Keratinocyte (primary cell): ENCODE measurements around the gene DUSP23. TPM values are rescaled to one million over a fixed set of nuclear protein-coding genes. Genes with fewer than 3 reads are reported as not detected.

ENCODE experiments used
- DNase-seq: peaks from one replicate; pipeline ENCODE4 v3.0.0-alpha.2; 2011; ENCODE audit warnings: low read depth, missing footprints, low spot score
- FAIRE-seq: peaks from 2 replicates; lab custom pipeline; 2011; peaks lifted over from hg19 to GRCh38; lab: Jason Lieb, UNC
- H2AFZ ChIP-seq: 2 replicates; pipeline ENCODE4 v1.6.0; 2012; ENCODE audit warnings: low read length, control low read depth, inconsistent platforms; ENCODE audit not compliant: control insufficient read depth
- H3K27ac ChIP-seq: 2 replicates; pipeline ENCODE4 v1.5.1; 2011; ENCODE audit warnings: low read length; ENCODE audit not compliant: control insufficient read depth, insufficient read depth
- H3K27me3 ChIP-seq: 3 replicates; pipeline ENCODE4 v1.6.0; 2011; ENCODE audit warnings: low read length; ENCODE audit not compliant: control insufficient read depth, insufficient read depth; ENCODE audit errors: extremely low read depth
- H3K36me3 ChIP-seq, 2 experiments: 2 replicates in 1 of 2; 3 replicates in 1 of 2; pipeline ENCODE4 v1.5.1; 2011; ENCODE audit warnings: low read length in 2 of 2, mild to moderate bottlenecking in 1 of 2; ENCODE audit not compliant: control insufficient read depth in 2 of 2, insufficient read depth in 2 of 2; ENCODE audit errors: extremely low read depth in 1 of 2
- H3K4me1 ChIP-seq: 3 replicates; pipeline ENCODE4 v1.5.1; 2011; ENCODE audit warnings: low read length; ENCODE audit not compliant: control insufficient read depth, insufficient read depth; ENCODE audit errors: extremely low read depth
- H3K4me2 ChIP-seq: 3 replicates; pipeline ENCODE4 v1.6.0; 2011; ENCODE audit warnings: low read depth, low read length; ENCODE audit not compliant: control insufficient read depth, insufficient read depth; ENCODE audit errors: extremely low read depth
- H3K4me3 ChIP-seq, 3 experiments: fragments of 200-600 bp in 1 of 3; sonication (generic) in 1 of 3; 2 replicates in 2 of 3; 3 replicates in 1 of 3; pipeline ENCODE4 v1.5.1; 2011 to 2016; ENCODE audit warnings: low read length in 3 of 3, mild to moderate bottlenecking in 3 of 3, control low read depth in 2 of 3, inconsistent platforms in 1 of 3, low read depth in 1 of 3, mixed read lengths in 1 of 3, mixed run types in 1 of 3, moderate library complexity in 1 of 3; ENCODE audit not compliant: control insufficient read depth in 2 of 3, insufficient read depth in 2 of 3; ENCODE audit errors: extremely low read depth in 1 of 3
- H3K79me2 ChIP-seq: 2 replicates; pipeline ENCODE4 v1.6.0; 2012; ENCODE audit warnings: low read length; ENCODE audit not compliant: control insufficient read depth, insufficient read depth
- H3K9ac ChIP-seq: 3 replicates; pipeline ENCODE4 v1.6.0; 2011; ENCODE audit warnings: low read length; ENCODE audit not compliant: control insufficient read depth, insufficient read depth; ENCODE audit errors: extremely low read depth
- H3K9me1 ChIP-seq: 3 replicates; pipeline ENCODE4 v1.6.0; 2011; ENCODE audit warnings: low read length; ENCODE audit not compliant: control insufficient read depth, insufficient read depth; ENCODE audit errors: extremely low read depth
- H3K9me3 ChIP-seq: 2 replicates; pipeline ENCODE4 v1.5.1; 2012; ENCODE audit warnings: low read depth, low read length; ENCODE audit not compliant: control insufficient read depth
- H4K20me1 ChIP-seq: 3 replicates; pipeline ENCODE4 v1.6.0; 2011; ENCODE audit warnings: low read length; ENCODE audit not compliant: control insufficient read depth, insufficient read depth; ENCODE audit errors: extremely low read depth
- EZH2 ChIP-seq: IDR thresholded peaks from one replicate; pipeline ENCODE4 v1.6.1; 2012; ENCODE audit warnings: inconsistent platforms, mild to moderate bottlenecking, low read length, moderate library complexity
- dilution Hi-C: fragments of 300-500 bp; cut with MboI; formaldehyde crosslinking; loops from one replicate; pipeline ENCODE4 v1.7.0; 2020; ENCODE audit warnings: low sequenced_read_pairs; ENCODE audit not compliant: extremely low pct_ligation_motif_present
- polyA plus RNA-seq, 5 experiments: library from polyadenylated mRNA; depleted of rRNA in 3 of 5; stranded (reverse) in 3 of 5; stranded (forward) in 1 of 5; unstranded in 1 of 5; fragments of >200 nt; gene quantifications; 1 replicate in 1 of 5; 2 replicates in 3 of 5; 3 replicates in 1 of 5; pipeline versions ENCODE4 v1.2.1 to v1.2.3, GENCODE V29; 2011 to 2012; ENCODE audit warnings: missing spikeins in 2 of 5, low read depth in 1 of 5, low replicate concordance in 1 of 5
- TF ChIP-seq, protein P1 (sequence below), 3 experiments: IDR thresholded peaks in 1 of 3; conservative IDR thresholded peaks in 1 of 3; optimal IDR thresholded peaks in 1 of 3; 2 replicates in 2 of 3; 3 replicates in 1 of 3; pipeline versions ENCODE3 to v1.5.1; 2011; ENCODE audit warnings: low read length in 3 of 3, mild to moderate bottlenecking in 3 of 3, moderate library complexity in 2 of 3, control low read depth in 1 of 3, inconsistent platforms in 1 of 3; ENCODE audit not compliant: insufficient read depth in 2 of 3; ENCODE audit errors: extremely low read depth in 1 of 3

DUSP23 gene
- polyA plus RNA-seq, 1 donor (not counting 4 experiments of a cell fraction or from before 2014, with no cell fraction given) = 35.0 TPM

DNA sequence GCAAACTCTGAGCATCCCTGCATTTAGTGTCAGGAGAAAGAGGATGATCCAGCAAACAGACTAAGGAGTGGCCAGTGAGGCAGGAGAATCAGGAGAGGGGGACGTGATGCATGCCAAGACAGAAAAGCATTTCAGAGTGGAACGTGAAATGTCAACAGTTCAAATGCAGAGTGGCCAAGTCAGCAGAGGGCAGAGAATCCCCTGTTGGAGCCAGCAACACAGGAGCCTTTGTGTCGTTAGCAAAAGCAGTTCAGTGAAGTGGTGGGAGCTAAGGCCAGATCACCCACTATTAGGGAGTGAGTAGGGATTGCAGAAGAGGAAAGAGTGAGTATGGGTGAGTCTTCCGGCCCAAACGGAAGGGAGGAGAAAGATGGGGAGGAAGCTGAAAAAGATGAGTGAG, 14.8 kb downstream of the DUSP23 start:
- Histone ChIP-seq H3K79me2 (no peaks in the 10 kb centered on the region), H3K9me1 (no peaks in the 10 kb centered on the region), H3K4me1 (no peaks in the 10 kb centered on the region), H3K9ac (no peak overlapping the region), H2AFZ (no peak overlapping the region), H3K9me3 (no peaks in the 10 kb centered on the region), H3K4me2 (no peak overlapping the region), H4K20me1 (no peaks in the 10 kb centered on the region), H3K36me3 (no peaks in the 10 kb centered on the region), H3K4me3 (no peak overlapping the region), H3K27me3 (peaks cover 13% of the 10 kb centered on the region), H3K27ac (no peak overlapping the region)
- FAIRE-seq = no peak
- no peak for DNase-seq
- TF ChIP-seq, protein P1, sequence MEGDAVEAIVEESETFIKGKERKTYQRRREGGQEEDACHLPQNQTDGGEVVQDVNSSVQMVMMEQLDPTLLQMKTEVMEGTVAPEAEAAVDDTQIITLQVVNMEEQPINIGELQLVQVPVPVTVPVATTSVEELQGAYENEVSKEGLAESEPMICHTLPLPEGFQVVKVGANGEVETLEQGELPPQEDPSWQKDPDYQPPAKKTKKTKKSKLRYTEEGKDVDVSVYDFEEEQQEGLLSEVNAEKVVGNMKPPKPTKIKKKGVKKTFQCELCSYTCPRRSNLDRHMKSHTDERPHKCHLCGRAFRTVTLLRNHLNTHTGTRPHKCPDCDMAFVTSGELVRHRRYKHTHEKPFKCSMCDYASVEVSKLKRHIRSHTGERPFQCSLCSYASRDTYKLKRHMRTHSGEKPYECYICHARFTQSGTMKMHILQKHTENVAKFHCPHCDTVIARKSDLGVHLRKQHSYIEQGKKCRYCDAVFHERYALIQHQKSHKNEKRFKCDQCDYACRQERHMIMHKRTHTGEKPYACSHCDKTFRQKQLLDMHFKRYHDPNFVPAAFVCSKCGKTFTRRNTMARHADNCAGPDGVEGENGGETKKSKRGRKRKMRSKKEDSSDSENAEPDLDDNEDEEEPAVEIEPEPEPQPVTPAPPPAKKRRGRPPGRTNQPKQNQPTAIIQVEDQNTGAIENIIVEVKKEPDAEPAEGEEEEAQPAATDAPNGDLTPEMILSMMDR (optimal IDR thresholded peaks at IDR 0.05 in 1 of 3, IDR thresholded peaks at IDR 0.05 in 1 of 3, conservative IDR thresholded peaks at IDR 0.05 in 1 of 3; ENCODE audit: extremely low read depth in 1 of 3, insufficient read depth in 2 of 3, low read length in 3 of 3) = no peak
- no peak for TF ChIP-seq EZH2
- dilution Hi-C loops = loop anchor here (5.0 to 25.0 kb wide), 2 partner anchors 92 to 242 kb away; partner anchors contain the start of gene PIGM

DNA sequence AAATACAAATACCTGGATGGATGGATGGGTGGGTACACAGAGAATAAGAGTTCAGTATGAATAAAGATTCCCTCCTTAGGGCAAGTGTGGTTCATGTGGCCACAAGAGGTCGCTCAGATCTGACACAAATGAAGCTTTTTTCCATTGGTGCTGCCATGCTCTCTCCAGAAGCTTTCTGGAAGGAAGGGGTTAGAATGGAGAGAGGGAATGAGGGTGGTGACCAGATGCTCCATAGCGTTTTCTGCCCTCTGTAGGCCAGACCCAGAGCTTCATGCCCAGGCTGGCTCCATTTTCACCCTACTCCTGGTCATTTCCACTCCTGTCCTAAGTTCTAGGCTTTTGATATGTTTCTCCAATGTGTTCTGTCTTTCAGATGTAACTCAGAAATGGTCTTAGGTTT, 18.1 kb downstream of the DUSP23 start:
- Histone ChIP-seq H3K9me1 (no peaks in the 10 kb centered on the region), H3K4me2 (no peak overlapping the region), H4K20me1 (no peaks in the 10 kb centered on the region), H3K79me2 (no peaks in the 10 kb centered on the region), H3K27me3 (peaks cover 7% of the 10 kb centered on the region), H3K4me1 (no peaks in the 10 kb centered on the region), H2AFZ (peak overlapping the region; percentile 25), H3K9me3 (no peaks in the 10 kb centered on the region), H3K4me3 (no peak overlapping the region), H3K9ac (no peak overlapping the region), H3K36me3 (no peaks in the 10 kb centered on the region), H3K27ac (no peak overlapping the region)
- no peak for TF ChIP-seq EZH2
- TF ChIP-seq, protein P1 (optimal IDR thresholded peaks at IDR 0.05 in 1 of 3, IDR thresholded peaks at IDR 0.05 in 1 of 3, conservative IDR thresholded peaks at IDR 0.05 in 1 of 3; ENCODE audit: extremely low read depth in 1 of 3, insufficient read depth in 2 of 3, low read length in 3 of 3) = peak; percentile 76 to 93 (median 80)
- DNase-seq (peak; percentile 48), FAIRE-seq (peak; percentile 67)
- dilution Hi-C loops = loop anchor here (5.0 to 25.0 kb wide), 2 partner anchors 88 to 238 kb away; partner anchors contain the start of gene PIGM
